ENCODE measurements around the gene ERICH6B. TPM values are rescaled to one million over a fixed set of nuclear protein-coding genes. Genes with fewer than 3 reads are reported as not detected.

Gene ERICH6B
- total and polyA plus RNA-seq, 2 experiments from 2014 or later: 0.52 TPM; not detected in 1

GRCh38 chr13:45602183-45603170 lies 13.1 kb downstream of the ERICH6B start:
- Histone ChIP-seq H3K4me2 (no peak overlapping the region), H3K36me3 (replicated peaks; ENCODE audit: insufficient read depth, low read depth) (no peaks in the 10 kb centered on the region), H3K4me1 (ENCODE audit: insufficient read depth) (no peaks in the 10 kb centered on the region), H3K9me2 (replicated peaks; ENCODE audit: insufficient read depth) (no peaks in the 10 kb centered on the region), H3K27me3 (no peaks in the 10 kb centered on the region), H3K27ac (no peak overlapping the region), H3K9me3 (ENCODE audit: low read depth) (no peaks in the 10 kb centered on the region), H3K4me3 (no peak overlapping the region), H3K79me2 (no peaks in the 10 kb centered on the region), H2AFZ (no peak overlapping the region), H4K20me1 (ENCODE audit: insufficient read depth, poor library complexity, severe bottlenecking) (no peaks in the 10 kb centered on the region)
- WGBS (ENCODE audit: low lambda C conversion rate, missing lambda C conversion rate): 55% methylated on average over 4 of the region's 4 CpGs
- peak; percentile 24 for DNase-seq (ENCODE audit: low spot score)
- no peak for TF ChIP-seq EZH2 (IDR thresholded peaks at IDR 0.05; ENCODE audit: borderline replicate concordance)
- no peak for TF ChIP-seq CTCF (IDR thresholded peaks at IDR 0.05; ENCODE audit: poor library complexity)
- no peak for TF ChIP-seq EZH2phosphoT487 (IDR thresholded peaks at IDR 0.05; ENCODE audit: low read depth, severe bottlenecking, unreplicated experiment)

- Histone ChIP-seq H3K27me3 (no peaks in the 10 kb centered on the region), H3K9me2 (replicated peaks; ENCODE audit: insufficient read depth) (no peaks in the 10 kb centered on the region), H3K27ac (no peak overlapping the region), H3K79me2 (no peaks in the 10 kb centered on the region), H3K4me1 (ENCODE audit: insufficient read depth) (no peaks in the 10 kb centered on the region), H3K4me3 (no peak overlapping the region), H3K9me3 (ENCODE audit: low read depth) (no peaks in the 10 kb centered on the region), H4K20me1 (ENCODE audit: insufficient read depth, poor library complexity, severe bottlenecking) (no peaks in the 10 kb centered on the region), H3K36me3 (replicated peaks; ENCODE audit: insufficient read depth, low read depth) (no peaks in the 10 kb centered on the region), H2AFZ (no peak overlapping the region), H3K4me2 (no peak overlapping the region)
- TF ChIP-seq CTCF (IDR thresholded peaks at IDR 0.05; ENCODE audit: poor library complexity) (no peak), EZH2 (IDR thresholded peaks at IDR 0.05; ENCODE audit: borderline replicate concordance) (no peak), EZH2phosphoT487 (IDR thresholded peaks at IDR 0.05; ENCODE audit: low read depth, severe bottlenecking, unreplicated experiment) (no peak)
- WGBS (ENCODE audit: low lambda C conversion rate, missing lambda C conversion rate): 91% methylated on average over 2 of the region's 2 CpGs
- no peak for DNase-seq (ENCODE audit: low spot score)
Observed at GRCh38 chr13:45601680-45602079, 13.9 kb downstream of the ERICH6B start.

- Histone ChIP-seq H3K36me3 (replicated peaks; ENCODE audit: insufficient read depth, low read depth) (no peaks in the 10 kb centered on the region), H3K4me3 (no peak overlapping the region), H3K4me1 (ENCODE audit: insufficient read depth) (no peaks in the 10 kb centered on the region), H2AFZ (no peak overlapping the region), H4K20me1 (ENCODE audit: insufficient read depth, poor library complexity, severe bottlenecking) (no peaks in the 10 kb centered on the region), H3K9me3 (ENCODE audit: low read depth) (no peaks in the 10 kb centered on the region), H3K27ac (no peak overlapping the region), H3K4me2 (no peak overlapping the region), H3K79me2 (no peaks in the 10 kb centered on the region), H3K27me3 (peaks cover 4% of the 10 kb centered on the region), H3K9me2 (replicated peaks; ENCODE audit: insufficient read depth) (no peaks in the 10 kb centered on the region)
- DNase-seq (ENCODE audit: low spot score): no peak
- no peak for TF ChIP-seq EZH2phosphoT487 (IDR thresholded peaks at IDR 0.05; ENCODE audit: low read depth, severe bottlenecking, unreplicated experiment)
- TF ChIP-seq EZH2 (IDR thresholded peaks at IDR 0.05; ENCODE audit: borderline replicate concordance): no peak
- TF ChIP-seq CTCF (IDR thresholded peaks at IDR 0.05; ENCODE audit: poor library complexity): no peak
- 94% methylated on average over 4 of the region's 4 CpGs for WGBS (ENCODE audit: low lambda C conversion rate, missing lambda C conversion rate)
Observed at GRCh38 chr13:45598597-45598996, 16.9 kb downstream of the ERICH6B start.
